ENCODE results near the gene TBC1D14. TPM values are rescaled to one million over a fixed set of nuclear protein-coding genes. Genes with fewer than 3 reads are reported as not detected.

The TBC1D14 gene
- total and polyA plus RNA-seq, 9 of the 15 experiments (the other 6 are each of a cell fraction or from before 2014, with no cell fraction given) = 2.1 to 59.6 (median 44.8) TPM

- TF ChIP-seq ZBTB40 (IDR thresholded peaks at IDR 0.05) (no peak), ZBTB40 (CRISPR knock-in tag; IDR thresholded peaks at IDR 0.05) (no peak), KAT8 (IDR thresholded peaks at IDR 0.05; ENCODE audit: low read depth) (no peak), SRSF9 (IDR thresholded peaks at IDR 0.05; ENCODE audit: borderline replicate concordance, low read depth, low read length) (no peak), SLC30A9 (CRISPR knock-in tag; IDR thresholded peaks at IDR 0.05) (no peak), COPS2 (conservative IDR thresholded peaks at IDR 0.05) (no peak), ZBTB7A (IDR thresholded peaks at IDR 0.05; ENCODE audit: borderline replicate concordance, control insufficient read depth, low read depth, low read length) (0 out of 2 replicates have a peak, but pooled peaks have one; percentile 52), CHD2 (IDR thresholded peaks at IDR 0.05; ENCODE audit: low read depth, low read length) (peak; percentile 72), TAF1 (IDR thresholded peaks at IDR 0.05; ENCODE audit: control insufficient read depth, extremely low read depth, insufficient read depth, low read length, severe bottlenecking) (no peak), ZBTB43 (CRISPR knock-in tag; IDR thresholded peaks at IDR 0.05) (peak; percentile 83; the same call in 1 of the 2 replicates), ZNF609 (CRISPR knock-in tag; IDR thresholded peaks at IDR 0.05; ENCODE audit: borderline replicate concordance) (0 out of 2 replicates have a peak, but pooled peaks have one; percentile 48)
These were observed 158.0 kb downstream of the TBC1D14 start, which contains the start of gene GRPEL1 (continued) for GRCh38 chr4:7067452-7068278.

Data from K562 (cell line).